ENCODE data around the gene PLCXD1.
"Not testable (repeated sequence)": the region's sequence is repeated elsewhere in the genome, so short reads cannot be mapped to it uniquely, and the experiment has no call there.

The PLCXD1 gene

GRCh38 chrX:318739-319578 lies 37.8 kb downstream of the PLCXD1 start, which contains the start of gene GTPBP6:
GTPBP6 (minus strand) TSS chrX:318796; CDS start chrX:318787, 9 bp downstream.
- TF ChIP-seq CTCF (IDR thresholded peaks at IDR 0.05; ENCODE audit: insufficient read depth, low read length, poor library complexity, severe bottlenecking): peak; percentile 30
- peaks cover 12% of the 10 kb centered on the region for H3K36me3 ChIP-seq (ENCODE audit: control insufficient read depth, insufficient read depth, low read length)
- peak within 1 kb of the TSS; percentile 94 for H3K4me3 ChIP-seq (replicated peaks; ENCODE audit: low read depth, low read length)
- no peaks in the 10 kb centered on the region for H3K27me3 ChIP-seq (replicated peaks; ENCODE audit: control insufficient read depth, insufficient read depth, low read length)
- DNase-seq (ENCODE audit: extremely low read depth, insufficient read length): peak; percentile 100

- no peaks in the 10 kb centered on the region for H3K27me3 ChIP-seq (replicated peaks; ENCODE audit: control insufficient read depth, insufficient read depth, low read length)
- peaks cover 9% of the 10 kb centered on the region for H3K36me3 ChIP-seq (ENCODE audit: control insufficient read depth, insufficient read depth, low read length)
- TF ChIP-seq CTCF (IDR thresholded peaks at IDR 0.05; ENCODE audit: insufficient read depth, low read length, poor library complexity, severe bottlenecking): no peak
- DNase-seq (ENCODE audit: extremely low read depth, insufficient read length): no peak
- peak overlapping the region; percentile 94 for H3K4me3 ChIP-seq (replicated peaks; ENCODE audit: low read depth, low read length)
These were observed 38.5 kb downstream of the PLCXD1 start for GRCh38 chrX:319579-320125.

- TF ChIP-seq CTCF (IDR thresholded peaks at IDR 0.05; ENCODE audit: insufficient read depth, low read length, poor library complexity, severe bottlenecking): no peak
- Histone ChIP-seq H3K4me3 (replicated peaks; ENCODE audit: low read depth, low read length) (peak overlapping the region; percentile 94), H3K27me3 (replicated peaks; ENCODE audit: control insufficient read depth, insufficient read depth, low read length) (no peaks in the 10 kb centered on the region), H3K36me3 (ENCODE audit: control insufficient read depth, insufficient read depth, low read length) (peaks cover 5% of the 10 kb centered on the region)
- no peak for DNase-seq (ENCODE audit: extremely low read depth, insufficient read length)
These were observed 39.1 kb downstream of the PLCXD1 start for GRCh38 chrX:320126-320783.

- peak; percentile 43 for TF ChIP-seq CTCF (IDR thresholded peaks at IDR 0.05; ENCODE audit: insufficient read depth, low read length, poor library complexity, severe bottlenecking)
- Histone ChIP-seq H3K27me3 (replicated peaks; ENCODE audit: control insufficient read depth, insufficient read depth, low read length) (no peaks in the 10 kb centered on the region), H3K36me3 (ENCODE audit: control insufficient read depth, insufficient read depth, low read length) (no peaks in the 10 kb centered on the region), H3K4me3 (replicated peaks; ENCODE audit: low read depth, low read length) (no peak overlapping the region)
- DNase-seq (ENCODE audit: extremely low read depth, insufficient read length): peak; percentile 56
These were observed 42.8 kb downstream of the PLCXD1 start for GRCh38 chrX:323721-324628.

DNA sequence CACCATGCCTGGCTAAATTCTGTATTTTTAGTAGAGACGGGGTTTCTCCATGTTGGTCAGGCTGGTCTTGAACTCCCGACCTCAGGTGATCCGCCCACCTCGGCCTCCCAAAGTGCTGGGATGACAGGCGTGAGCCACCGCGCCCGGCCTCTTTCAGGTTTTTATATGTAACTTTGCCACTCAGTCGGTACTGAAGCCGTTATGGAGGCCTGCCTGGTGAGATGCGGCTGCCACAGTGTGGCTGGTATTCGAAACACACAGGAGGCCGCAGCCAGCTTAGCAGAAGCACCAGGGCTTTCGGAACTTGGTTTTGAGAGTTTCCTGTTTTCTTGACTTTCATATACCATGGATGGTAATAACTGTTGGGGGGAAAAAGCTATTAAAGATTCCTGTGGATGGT lies 43.5 kb downstream of the PLCXD1 start:
- not testable (repeated sequence) for H3K4me3 ChIP-seq (replicated peaks; ENCODE audit: low read depth, low read length); DNase-seq (ENCODE audit: extremely low read depth, insufficient read length); H3K27me3 ChIP-seq (replicated peaks; ENCODE audit: control insufficient read depth, insufficient read depth, low read length); H3K36me3 ChIP-seq (ENCODE audit: control insufficient read depth, insufficient read depth, low read length)
